Limb (tissue), 2 donors: ENCODE results near the gene ESPN.
"Not testable (repeated sequence)": the region's sequence is repeated elsewhere in the genome, so short reads cannot be mapped to it uniquely, and the experiment has no call there.

Source experiments
- DNase-seq, 2 donors: peaks; one replicate each; pipeline ENCODE4 v3.0.0-alpha.2; 2016; ENCODE audit errors: extremely low spot score in 2 of 2

ESPN gene

DNA sequence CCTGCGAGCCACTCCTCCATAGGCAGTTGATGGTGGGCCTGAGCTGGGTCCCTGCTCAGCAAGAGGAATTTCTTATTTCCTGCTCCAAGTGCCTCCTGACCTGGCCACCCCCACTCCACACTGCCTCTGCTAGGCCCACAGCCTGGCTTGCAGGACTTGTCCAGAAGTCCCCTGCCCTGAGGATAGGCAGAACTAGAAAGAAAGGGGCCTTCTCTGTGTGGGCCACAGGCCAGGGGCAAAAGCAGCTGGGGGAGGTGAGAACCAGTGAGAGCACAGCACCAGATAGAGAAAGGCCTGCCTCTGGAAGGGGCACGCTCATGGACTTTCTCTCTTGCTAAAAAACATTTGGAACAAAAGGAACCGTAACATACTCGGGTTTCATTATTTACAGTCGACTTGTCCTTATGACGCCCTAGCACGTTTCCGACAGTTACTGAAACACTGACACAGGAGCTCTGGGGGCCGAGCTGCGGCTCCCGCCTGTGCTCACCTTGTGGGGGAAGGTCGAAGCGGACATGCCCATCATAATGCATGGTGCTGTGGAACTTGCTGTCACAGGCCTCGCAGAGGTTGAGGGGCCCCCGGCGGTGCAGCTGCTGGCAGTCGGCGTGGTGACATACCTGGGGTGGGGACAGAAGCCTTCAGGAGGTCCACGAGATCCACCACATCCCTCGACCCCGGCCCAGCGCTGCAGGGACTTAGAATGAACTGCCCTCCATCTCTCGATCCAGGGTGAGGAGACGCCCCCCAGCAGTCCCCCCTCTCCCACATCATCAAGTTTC lies 52.7 kb downstream of the ESPN start:
- DNase-seq: no peak

DNA sequence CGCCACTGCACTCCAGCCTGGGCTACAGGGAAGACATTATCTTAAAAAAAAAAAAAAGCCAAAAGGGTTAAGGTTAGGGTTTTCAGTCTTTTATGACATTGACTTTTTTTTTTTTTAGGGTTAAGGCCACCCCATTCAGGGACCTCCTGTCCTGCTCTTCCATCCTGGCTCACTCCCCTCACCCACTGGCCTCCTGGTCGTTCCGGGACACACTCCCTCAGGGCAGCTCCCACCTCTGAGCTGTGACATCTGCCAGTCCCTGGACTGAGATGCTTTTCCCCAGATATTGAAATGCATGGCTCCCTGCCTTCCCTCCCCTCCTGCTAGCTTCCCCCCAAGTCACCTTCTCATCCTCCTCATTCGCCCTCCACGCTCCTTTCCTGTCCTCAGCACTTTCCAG lies 57.2 kb downstream of the ESPN start:
- no peak for DNase-seq

DNA sequence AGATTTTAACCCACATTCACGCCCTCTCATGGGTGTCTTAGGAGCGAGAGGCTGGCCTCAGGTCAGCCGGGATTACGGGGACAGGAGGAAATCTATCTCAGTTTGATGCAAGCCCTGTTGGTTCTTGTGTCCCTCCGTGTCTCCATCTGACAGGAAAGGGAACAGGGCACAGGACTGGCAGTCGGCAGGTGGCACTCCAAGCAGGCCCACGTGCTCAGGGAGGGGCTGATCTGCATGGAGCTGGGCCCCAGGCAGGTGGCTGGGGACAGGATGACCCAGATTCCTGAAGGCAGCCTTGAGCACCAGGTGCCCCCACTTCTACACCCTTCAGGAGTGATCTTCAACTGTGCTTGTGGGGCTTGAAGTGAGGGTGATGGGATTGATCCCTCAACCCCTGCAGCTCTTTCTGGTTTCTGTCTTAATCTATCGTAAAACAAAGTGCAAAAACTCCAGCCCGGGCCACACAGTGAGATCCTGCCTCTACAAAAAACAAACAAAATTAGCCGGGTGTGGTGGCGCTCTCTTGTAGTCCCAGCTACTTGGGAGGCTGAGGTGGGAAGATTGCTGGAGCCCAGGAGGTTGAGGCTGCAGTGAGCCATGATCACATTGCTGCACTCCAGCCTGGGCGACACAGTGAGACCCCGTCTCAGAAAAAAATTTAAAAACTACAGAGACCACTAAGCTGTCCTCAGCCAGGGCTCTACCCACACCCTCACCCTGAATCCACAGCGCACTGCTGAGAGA lies 58.6 kb downstream of the ESPN start:
- no peak for DNase-seq

DNA sequence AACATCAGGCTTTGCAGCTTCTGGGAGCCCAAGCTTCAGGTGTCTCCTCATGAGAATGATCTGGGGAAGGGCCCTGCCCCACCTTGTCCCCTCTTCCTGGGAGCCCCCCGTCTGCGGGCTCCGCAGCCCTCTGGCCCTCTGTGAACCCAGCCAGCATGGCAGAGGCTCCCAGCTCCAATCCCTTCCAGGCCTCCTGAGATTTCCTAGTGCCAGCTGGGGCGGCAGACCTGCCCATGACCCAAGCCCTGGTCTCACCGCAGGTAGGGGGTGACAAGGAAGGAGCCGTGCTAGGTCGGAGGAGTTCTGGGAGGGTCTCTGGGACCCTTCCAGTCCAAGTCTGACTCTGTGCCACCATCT lies 59.2 kb downstream of the ESPN start:
- DNase-seq: no peak

DNA sequence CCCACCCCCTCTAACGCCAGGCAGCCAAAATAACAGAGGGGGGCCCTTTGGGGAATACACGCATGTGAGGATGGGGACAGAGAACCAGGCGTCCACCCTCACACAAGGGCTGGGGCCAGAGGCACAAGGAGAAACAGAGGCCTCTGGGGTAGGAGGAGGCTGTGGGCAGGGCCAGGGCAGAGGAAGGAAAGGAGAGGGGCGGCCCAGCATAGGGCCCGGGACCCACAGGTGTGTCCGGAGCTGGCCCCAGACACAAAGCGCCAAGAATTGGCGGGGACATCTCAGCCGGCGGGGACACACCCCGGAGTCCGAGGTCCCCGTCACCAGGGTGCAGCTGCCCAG lies 60.2 kb downstream of the ESPN start:
- DNase-seq: no peak

DNA sequence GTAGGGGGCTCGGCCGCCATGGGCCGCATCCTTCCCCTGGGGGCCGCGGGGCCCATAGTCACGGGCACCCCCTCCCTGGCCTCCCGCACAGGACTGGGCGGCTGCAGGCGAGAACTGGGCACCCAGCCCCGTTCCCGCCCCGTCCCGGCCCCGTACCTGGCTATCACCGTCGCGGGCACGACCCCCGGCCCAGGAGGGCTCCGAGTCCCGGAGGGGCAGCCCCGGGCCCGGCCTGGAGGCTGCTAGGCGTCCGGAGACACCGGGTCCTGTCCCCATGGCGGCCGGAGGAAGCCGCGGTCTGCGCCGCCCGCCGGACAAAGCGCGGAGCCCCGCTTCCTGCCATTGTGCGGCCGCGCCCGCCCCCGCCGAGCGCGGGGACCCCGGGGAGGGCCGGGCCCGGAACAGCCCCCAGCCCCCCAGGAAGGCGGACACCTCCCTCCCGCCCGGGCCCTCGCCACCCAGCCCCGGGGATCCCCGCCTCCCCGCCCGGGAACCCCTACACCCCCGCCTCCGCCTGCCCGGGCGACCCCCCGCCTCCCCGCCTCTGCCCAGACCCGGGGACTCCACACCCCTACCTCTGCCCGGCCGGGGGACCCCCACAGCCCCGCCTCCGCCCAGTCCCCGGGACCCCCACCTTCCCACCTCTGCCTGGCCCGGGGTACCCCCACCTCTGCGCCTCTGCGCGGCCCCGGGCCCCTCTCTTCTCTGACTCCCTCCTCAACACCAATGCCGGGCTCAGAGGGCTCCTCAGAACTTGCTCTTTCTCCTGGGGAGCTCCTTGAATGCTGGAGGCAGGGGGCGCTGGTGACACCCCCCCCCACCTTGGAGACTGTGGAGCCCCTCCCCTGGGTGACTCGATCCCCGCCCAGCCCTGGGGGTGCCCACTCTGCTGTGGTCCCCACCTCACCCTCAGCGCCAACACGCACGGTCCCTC lies 60.9 kb downstream of the ESPN start:
- DNase-seq: peak in 1 of 2 donors; percentile 65

DNA sequence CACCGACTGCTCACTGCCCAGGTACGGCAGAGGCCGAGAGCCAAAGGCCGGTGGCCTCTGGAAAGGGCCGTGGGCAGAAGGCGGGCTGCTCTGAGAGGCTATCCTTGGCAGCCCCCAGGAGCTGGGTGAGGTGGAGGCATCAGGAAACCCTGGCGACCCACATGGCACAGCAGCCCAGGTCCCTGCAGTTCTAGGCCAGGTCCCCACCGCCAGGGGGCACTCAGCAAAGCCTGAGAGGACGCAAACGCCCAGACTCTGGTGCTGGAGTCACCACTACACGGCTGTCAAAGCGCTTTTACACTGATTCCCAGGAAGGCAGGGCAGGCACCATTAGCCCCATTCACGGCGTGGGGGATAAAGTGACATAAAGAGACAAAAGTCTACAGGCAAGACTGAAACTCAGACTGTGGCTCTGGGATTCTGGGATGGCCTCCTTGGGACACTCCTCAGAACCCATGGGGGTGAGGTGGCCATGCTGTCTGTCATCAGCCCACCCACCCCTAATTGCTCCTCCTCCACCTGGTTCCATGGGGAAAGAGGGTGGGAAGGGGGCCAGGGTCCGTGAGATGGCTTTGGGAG lies 61.9 kb downstream of the ESPN start:
- peak; percentile 77 to 91 for DNase-seq

DNA sequence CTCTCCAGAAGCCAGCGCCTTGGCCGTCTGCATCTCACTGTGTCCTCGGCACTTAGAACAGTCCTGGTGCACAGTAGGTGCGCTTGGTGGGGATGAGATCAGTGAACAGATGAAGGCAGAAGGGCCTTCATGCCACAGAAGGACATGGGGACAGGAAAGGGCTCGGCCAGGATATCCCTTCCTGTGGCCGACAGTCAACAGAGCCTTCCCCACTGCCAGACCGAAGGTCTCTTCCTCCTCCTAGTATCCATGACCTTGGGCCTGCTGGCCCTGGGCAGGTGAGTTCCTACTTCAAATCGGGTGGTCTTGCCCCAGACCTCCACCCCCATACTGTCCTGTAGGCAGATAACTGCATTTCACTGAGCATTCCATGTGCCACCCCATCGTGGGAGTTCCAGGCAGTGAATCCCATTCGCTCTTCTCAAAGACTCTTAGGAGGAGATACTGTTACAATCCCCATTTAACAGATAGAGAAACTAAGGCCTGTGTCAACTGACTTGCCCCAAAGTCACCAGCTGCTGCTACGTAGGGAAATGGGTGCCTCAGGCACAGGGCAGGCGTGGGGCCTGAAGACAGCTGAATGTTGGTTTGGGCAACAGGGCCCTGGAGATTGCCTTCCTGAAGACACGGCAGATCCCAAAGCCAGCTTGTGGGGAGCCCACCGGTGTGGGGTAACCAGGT lies 63.4 kb downstream of the ESPN start:
- no peak for DNase-seq

DNA sequence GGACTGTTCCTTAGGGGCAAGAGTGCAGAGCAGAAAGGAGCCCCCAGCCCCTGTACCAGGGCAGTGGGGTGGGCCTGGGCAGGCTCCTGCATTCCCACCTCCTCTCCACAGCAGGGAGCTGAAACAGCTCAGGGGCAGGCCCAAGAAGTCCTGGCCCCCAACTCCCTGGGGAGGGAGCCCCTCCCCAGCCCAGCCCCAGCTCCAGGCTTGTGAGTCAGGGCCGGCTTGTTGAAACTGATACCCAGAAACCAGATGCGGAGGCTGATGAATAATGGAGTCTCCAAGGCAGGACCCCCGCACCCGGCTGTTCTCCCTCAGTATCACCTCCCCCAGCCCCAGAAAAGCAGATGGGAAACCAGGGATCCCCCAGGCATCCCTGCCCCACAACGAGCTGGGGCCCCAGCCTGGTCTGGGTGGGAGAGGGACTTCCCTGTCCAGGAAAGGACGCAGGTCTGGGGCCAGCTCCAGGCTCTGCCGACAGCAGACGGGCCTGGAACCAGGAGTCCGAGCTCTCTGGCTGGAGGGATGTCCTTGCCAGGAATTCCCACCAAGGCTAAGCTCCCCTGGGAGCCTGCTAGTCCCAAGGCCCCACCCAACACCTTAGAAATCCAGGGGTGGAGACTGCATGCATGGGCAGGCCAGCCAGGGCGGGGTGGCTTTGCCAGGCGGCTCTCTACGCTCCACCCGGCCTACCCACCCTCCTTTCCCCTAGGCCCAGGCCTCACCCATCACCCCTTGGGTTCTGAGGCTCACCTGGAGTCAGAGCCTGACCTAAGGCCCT lies 64.2 kb downstream of the ESPN start:
- DNase-seq: no peak

DNA sequence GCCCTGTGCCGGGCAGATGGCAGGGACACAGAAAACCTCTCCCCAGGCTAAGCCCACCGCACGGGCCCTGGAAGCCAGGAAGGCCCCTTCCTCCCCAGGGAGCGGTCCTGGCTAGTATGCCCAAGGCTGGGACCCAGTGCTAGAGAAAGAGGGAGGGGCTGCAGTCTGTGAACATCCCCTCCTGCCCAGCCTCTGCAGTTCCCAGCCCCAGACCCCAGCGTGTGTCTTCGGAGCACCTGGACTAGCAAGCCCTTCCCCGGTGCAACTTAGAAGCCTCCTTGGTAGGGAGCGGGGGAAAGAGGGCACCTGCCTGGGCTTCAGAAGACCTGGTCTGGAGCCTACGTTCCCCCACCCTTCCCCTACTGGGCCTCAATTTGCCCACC lies 64.8 kb downstream of the ESPN start:
- no peak for DNase-seq

DNA sequence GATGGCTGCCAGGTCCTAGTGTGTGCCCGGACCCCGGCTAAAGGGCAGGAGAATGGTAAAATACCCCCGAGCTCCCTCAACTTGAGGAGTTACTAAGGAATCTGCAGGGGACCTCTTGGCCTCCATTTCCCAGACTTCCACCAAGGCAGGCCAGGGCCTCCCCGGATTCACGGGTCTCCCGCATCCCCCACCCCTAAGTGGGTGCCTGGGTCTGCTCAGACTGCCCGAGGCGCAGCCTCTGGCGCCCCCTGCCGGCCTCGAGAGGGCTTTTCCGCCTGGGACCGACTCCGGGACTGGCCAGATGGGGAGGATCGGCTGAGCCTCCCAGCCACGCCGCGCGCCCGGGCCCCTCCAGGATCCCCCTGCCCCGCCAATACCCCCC lies 65.2 kb downstream of the ESPN start:
- peak; percentile 54 to 86 for DNase-seq

DNA sequence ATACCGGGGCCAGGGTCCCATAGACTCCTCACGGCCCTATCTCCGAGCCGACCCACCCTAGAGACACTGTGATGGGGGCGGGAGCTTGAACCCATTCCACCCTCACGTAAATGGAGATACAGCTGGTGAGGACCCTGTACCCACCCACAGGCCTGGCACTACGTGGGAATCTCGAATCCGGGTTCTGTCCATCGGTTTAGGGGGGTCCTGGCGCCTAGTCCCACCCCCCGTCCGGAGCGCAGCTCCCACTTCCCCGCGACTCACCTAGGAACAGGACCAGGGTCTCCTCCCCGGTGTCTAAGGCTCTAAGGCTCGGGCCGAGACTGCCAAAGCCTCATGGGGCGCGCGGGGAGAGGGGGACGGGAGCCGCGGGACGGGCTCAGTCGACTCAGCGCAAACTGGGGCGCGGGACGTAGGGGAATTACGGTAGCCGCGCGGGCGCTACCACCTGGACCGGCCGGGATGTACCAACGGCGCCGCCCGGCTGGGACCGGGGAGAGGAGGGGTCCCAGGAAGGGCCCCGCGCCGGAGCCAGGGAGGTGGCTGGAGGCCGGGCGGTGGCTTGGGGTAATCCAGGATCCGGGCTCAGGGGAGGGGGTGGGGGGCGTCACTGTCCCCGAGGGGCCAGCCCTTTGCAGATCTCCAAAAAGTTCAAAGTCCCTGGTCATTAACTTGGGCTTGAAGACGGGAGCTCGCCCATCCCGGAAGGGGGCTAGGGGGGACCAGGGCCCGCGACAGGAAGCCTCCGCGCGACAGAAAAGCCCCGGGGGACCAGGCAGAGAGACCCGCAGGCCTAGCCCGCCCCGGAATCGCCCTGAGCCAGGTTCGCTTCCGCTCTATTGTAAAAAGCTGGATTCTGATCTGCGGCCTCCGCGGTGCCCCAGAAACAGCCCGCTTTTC lies 65.9 kb downstream of the ESPN start:
- DNase-seq: peak in 1 of 2 donors; percentile 81

DNA sequence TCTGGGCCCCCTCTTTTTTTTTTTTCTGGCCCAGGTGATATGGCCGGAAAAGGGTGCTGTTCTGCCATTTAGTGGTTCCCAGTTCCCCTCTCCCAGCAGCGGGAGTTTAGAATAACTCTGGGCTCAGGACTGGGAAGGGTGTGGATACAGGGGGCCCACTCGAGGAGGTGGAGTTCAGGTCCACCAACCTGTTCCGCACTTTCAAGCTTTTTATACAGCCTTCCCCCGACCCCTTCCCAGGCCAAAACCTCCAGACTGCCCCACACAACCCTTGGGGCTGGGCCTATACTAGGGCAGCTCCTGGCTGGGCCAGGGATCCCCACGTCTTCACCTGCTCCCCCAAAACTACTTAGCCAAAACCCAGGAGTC lies 66.5 kb downstream of the ESPN start:
- DNase-seq: no peak

DNA sequence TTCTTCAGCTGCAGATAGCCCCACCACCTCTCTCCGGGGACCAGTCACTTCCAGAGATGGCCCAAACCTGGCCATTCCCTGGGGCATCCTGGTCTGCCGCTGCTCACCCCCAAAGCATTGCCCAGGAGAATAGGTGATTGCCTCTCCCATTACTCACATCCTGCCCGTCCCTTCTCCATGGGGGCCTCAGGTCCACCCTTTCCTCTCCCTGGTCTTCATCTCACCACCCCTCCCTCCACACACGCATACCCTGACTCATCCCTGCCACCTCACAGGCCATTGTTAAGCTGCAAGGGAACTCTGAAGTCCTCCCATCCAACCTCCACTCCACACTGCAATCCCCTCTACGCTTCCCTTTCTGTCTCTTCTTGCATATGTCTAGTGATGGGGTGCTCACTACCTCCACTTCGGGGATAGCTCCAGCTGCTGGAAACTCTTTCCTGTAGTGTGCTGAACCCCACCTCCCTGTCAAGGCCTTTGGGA lies 66.9 kb downstream of the ESPN start, which contains the start of gene PLEKHG5:
TSS of gene PLEKHG5 (minus strand) at position 188 of the 483 bp plus-strand sequence. CDS start 14,096 bp downstream, outside the sequence.
- DNase-seq: no peak

DNA sequence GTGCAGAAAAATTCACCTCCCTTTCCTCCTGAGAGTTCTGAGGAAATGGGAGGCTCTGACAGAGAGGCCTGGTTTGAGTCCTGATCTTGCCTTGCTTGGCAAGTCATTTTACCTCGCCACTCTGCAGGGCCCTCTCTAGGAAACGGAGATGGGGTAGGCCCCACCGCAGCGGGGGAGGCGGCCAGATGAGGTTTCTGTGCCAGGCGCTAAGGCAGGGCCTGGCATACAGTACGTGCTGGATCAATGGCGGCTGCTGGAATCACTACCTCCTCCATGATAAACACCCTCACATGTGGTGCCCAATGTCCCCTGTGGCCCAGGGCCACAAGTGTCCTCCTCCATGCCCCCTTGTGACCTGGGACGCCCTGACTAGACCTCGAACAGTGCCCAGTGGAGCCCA lies 67.4 kb downstream of the ESPN start:
- DNase-seq: no peak

DNA sequence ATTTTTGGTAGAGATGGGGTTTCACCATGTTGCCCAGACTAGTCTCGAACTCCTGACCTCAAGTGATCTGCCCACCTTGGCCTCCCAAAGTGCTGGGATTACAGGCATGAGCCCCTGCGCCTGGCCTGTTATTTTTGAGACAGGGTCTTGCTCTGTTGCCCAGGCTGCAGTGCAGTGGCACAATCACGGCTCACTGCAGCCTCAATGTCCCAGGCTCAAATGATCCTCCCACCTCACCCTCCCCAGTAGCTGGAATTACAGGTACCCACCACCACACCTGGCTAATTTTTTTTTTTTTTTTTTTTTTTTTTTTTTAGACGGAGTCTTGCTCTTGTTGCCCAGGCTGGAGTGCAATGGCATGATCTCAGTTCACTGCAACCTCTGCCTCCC lies 69.3 kb downstream of the ESPN start:
- DNase-seq: not testable (repeated sequence)

DNA sequence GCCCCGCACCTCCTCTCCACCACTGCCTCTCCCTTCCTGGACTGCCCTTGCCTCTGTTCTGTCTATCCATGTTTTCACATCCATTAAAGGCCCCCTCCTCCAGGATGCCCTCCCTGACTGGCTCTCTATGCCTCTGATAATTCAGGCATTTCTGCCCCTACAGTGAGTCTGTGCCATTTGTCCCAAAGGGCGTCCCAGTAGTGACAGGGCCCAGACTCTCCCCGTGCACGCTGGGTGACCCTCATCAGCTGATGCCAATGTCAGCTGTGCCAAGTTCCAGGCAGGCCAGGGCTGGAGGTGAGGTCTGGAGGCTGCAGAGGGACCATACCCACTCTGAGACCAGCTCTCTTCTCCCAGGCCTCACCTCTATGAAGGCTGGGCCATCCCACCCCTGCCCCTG lies 70.1 kb downstream of the ESPN start:
- DNase-seq: no peak

DNA sequence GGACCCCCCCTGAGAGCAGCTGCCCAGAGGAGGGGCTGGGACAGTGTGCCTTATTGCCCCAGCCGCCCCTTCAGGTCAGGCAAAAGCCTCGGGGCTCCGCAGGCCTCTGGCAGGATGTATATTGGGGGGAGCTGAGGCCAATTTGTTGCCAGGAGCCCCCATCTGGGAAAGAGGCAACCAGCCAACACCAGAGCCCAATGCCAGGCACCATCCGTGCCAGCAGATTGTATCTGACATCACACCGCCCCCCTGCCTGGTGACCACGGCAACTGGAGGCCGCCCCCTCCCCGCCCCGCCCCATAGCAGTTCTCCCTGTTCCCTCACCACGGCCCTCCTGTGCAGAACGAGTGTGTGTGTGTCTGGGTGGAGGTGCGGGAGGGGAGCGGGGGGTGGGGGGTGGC lies 70.5 kb downstream of the ESPN start:
- DNase-seq: no peak
